Measurements from ENCODE around the gene DNASE1L3. TPM values are rescaled to one million over a fixed set of nuclear protein-coding genes. Genes with fewer than 3 reads are reported as not detected.

The DNASE1L3 gene
- total and polyA plus RNA-seq, 2 of the 8 experiments (the other 6 are each of a cell fraction or from before 2014, with no cell fraction given) = not detected

DNA sequence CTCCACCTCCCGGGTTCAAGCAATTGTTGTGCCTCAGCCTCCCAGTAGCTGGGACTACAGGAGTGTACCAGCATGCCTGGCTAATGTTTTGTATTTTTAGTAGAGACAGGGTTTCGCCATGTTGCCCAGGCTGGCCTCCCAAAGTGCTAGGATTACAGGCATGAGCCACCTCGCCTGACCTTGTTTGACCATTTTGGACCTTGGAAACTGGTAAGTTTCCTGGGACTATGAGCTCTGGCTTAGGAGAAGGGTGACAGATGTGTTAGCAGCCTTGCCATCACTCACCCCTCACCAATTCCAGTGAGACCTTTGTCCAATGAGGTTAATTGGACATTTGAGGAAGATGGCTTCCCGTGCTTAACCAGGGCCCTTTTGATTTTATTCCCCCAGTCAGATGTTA lies 19.9 kb downstream of the DNASE1L3 start (continued):
- TF ChIP-seq SP1 (IDR thresholded peaks at IDR 0.05; ENCODE audit: low read depth, low read length) (no peak), ZNF274 (IDR thresholded peaks at IDR 0.05; ENCODE audit: borderline replicate concordance, extremely low read depth, low read length) (no peak)

Data from H1 (cell line).